Measurements from ENCODE around the gene ANTXR2. TPM values are rescaled to one million over a fixed set of nuclear protein-coding genes. Genes with fewer than 3 reads are reported as not detected.

Gene ANTXR2
- total RNA-seq, 1 experiment from 2014 or later: 7.7 TPM

- H3K36me3 ChIP-seq (replicated peaks; ENCODE audit: control insufficient read depth, insufficient read depth, low read length): no peaks in the 10 kb centered on the region
- no peak overlapping the region for H3K4me3 ChIP-seq (ENCODE audit: insufficient read depth, low read depth, low read length)
- H3K27me3 ChIP-seq (ENCODE audit: control insufficient read depth, insufficient read depth, low read length): no peaks in the 10 kb centered on the region
- no peak for DNase-seq
Measured at GRCh38 chr4:80099671-80100070, 26.6 kb upstream of the ANTXR2 start.

DNA sequence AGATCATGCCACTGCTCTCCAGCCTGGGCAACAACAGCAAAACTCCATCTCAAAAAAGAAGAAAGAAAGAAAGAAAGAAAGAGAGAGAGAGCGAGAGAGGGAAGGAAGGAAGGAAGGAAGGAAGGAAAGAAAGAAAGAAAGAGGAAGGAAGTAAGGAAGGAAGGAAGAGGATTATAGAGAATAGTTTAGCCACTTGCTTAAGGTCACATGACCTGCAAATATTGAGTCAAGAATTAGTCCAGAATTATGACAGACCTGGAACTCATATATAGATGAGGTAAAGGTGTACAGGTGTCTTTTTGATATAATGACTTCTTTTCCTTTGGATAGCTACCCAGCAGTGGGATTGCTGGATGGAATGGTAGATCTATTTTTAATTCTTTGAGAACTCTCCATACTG, 25.6 kb upstream of the ANTXR2 start:
- H3K36me3 ChIP-seq (replicated peaks; ENCODE audit: control insufficient read depth, insufficient read depth, low read length): no peaks in the 10 kb centered on the region
- DNase-seq: no peak
- no peak overlapping the region for H3K4me3 ChIP-seq (ENCODE audit: insufficient read depth, low read depth, low read length)
- H3K27me3 ChIP-seq (ENCODE audit: control insufficient read depth, insufficient read depth, low read length): no peaks in the 10 kb centered on the region

DNA sequence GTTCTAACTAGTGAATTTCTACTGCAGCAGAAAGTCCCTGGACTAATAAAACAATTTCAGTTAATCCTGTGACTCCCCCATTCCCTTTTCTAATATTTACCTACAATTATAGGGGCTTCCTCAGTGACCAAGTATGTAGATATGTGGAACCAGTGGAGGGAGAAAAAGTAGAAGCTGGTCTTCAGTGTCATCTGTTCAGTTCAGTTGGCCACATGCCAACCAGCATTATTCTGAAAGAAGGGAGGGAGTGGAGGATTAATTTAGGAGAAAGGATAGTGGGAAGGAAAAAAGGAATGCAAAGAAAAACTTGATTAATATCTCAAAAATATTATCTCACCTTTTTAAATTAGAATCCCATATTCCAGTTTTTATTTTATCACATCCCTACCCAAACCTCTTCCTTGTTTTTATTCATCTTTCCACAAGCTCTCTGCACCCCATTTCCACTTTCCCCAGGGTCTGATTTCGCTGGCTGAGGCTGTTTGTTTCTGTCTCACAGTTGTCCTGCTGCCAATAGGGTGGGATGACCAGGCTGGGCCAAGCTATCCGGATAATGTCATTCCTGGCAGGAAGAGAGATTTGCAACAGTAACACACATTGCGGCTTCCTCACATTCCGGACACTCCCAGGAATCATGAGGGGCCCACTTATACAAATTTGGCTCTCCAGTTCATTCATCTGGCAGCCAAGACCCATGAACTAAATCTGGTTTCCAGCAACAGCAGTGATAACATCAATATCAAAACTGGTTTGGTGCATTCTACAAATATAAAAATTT, 24.6 kb upstream of the ANTXR2 start:
- Histone ChIP-seq H3K27me3 (ENCODE audit: control insufficient read depth, insufficient read depth, low read length) (no peaks in the 10 kb centered on the region), H3K4me3 (ENCODE audit: insufficient read depth, low read depth, low read length) (no peak overlapping the region), H3K36me3 (replicated peaks; ENCODE audit: control insufficient read depth, insufficient read depth, low read length) (no peaks in the 10 kb centered on the region)
- DNase-seq: no peak

DNA sequence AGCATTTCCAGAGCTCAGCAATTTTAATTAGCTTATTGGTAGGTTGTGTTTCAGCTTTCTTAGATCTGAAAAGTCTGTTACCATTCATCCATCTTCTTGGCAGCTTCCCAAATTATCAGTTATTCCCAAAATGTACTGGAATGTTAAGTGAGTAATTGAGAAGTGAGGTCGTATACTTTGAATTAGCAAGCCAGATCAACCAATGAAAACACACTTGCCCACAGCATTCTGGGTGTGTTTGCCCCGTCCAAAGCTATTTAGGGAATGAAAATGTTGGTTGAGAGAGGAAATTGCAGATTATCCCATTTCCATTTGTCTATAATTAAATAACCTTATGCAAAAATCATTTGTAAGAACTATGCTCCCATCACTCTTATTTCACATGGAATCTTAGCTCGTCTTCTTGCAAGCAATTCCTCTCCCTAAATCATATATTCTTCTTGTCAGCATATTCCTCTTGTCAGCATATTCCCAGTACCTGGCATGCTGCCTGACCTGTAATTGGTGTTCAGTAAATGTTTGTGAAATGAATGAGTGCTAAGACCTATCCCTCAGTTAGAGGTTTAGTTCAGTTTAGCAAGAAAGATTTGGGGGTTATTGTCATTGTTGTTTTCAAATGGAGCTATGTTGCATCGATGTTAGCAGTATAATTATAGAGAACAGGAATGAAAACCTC, 23.3 kb upstream of the ANTXR2 start:
- Histone ChIP-seq H3K4me3 (ENCODE audit: insufficient read depth, low read depth, low read length) (no peak overlapping the region), H3K27me3 (ENCODE audit: control insufficient read depth, insufficient read depth, low read length) (no peaks in the 10 kb centered on the region), H3K36me3 (replicated peaks; ENCODE audit: control insufficient read depth, insufficient read depth, low read length) (no peaks in the 10 kb centered on the region)
- DNase-seq: no peak

DNA sequence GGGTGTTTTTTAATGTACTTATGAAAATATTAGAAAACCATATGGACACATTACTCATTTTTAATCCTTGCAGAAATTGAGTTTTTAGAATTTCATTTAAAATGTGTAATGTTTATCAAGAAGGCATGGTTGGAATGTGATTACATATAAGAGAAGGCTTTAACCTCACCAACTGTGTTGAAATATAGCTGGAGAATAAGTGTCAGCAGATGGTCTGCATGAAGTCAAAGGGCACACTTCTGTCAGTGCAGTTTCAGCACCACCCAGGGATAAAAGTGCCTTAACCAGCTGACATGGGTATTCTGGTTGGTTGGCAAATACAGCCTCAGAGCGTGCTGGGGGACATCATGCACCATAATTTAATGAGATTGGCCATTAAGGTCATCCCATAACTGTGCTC, 21.2 kb upstream of the ANTXR2 start:
- Histone ChIP-seq H3K36me3 (replicated peaks; ENCODE audit: control insufficient read depth, insufficient read depth, low read length) (no peaks in the 10 kb centered on the region), H3K4me3 (ENCODE audit: insufficient read depth, low read depth, low read length) (no peak overlapping the region), H3K27me3 (ENCODE audit: control insufficient read depth, insufficient read depth, low read length) (no peaks in the 10 kb centered on the region)
- no peak for DNase-seq

DNA sequence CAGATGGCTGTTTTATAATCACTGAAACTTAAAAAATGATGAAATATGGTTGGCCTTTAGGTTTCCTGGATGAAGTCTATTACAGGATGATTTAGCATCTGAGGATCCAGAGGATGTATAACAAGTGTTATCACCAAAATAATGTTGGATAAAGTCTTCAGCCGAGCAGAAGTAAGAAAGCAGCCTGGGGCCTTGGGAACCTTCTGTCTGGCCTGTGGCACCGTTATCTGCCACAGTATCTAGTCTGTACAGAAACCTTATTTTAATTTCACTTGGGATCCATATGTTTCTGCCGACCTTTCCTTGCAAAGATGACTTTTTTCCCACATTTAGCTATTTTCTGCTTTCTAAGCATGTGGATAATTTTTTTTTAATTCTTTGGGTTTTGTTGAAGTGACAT, 20.5 kb upstream of the ANTXR2 start:
- no peak for DNase-seq
- no peaks in the 10 kb centered on the region for H3K36me3 ChIP-seq (replicated peaks; ENCODE audit: control insufficient read depth, insufficient read depth, low read length)
- no peak overlapping the region for H3K4me3 ChIP-seq (ENCODE audit: insufficient read depth, low read depth, low read length)
- no peaks in the 10 kb centered on the region for H3K27me3 ChIP-seq (ENCODE audit: control insufficient read depth, insufficient read depth, low read length)

DNA sequence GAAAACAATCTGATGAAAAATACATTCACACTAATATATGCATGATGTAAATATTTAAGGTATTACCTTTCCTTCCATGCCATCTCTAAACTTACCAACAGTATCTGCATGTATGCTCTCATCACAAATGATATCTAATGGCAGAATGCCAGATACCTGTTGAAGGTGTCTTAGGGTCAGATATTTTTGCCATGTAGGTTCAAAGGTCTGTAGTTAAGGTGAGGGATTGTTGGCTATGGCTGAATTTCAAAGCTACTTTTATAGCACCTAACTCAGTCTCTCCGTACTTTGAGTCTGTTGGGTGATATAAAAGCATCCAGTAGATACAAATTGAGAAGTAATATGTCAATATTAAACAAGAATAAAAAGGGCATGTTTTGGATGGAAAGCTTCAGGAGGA, 19.8 kb upstream of the ANTXR2 start:
- Histone ChIP-seq H3K36me3 (replicated peaks; ENCODE audit: control insufficient read depth, insufficient read depth, low read length) (no peaks in the 10 kb centered on the region), H3K4me3 (ENCODE audit: insufficient read depth, low read depth, low read length) (no peak overlapping the region), H3K27me3 (ENCODE audit: control insufficient read depth, insufficient read depth, low read length) (no peaks in the 10 kb centered on the region)
- no peak for DNase-seq

DNA sequence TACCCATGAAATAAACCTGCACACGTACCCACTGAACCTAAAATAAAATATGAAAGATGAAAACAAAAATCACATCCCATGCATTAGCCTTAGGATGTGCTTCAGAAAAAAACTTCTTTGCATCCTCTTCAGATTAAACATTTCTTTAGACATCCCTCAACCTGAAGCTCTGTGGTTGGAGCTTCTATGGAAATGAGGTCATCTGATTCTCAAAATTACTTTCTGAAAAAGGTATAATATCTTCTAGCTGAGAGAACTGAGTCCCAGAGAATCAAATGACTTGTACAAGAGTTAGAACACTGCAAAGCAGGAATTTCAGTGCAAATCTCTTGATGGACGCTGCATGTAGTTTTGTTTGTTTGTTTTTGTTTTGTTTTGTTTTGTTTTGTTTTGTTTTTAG, 19.1 kb upstream of the ANTXR2 start:
- DNase-seq: no peak
- Histone ChIP-seq H3K27me3 (ENCODE audit: control insufficient read depth, insufficient read depth, low read length) (no peaks in the 10 kb centered on the region), H3K4me3 (ENCODE audit: insufficient read depth, low read depth, low read length) (no peak overlapping the region), H3K36me3 (replicated peaks; ENCODE audit: control insufficient read depth, insufficient read depth, low read length) (no peaks in the 10 kb centered on the region)

DNA sequence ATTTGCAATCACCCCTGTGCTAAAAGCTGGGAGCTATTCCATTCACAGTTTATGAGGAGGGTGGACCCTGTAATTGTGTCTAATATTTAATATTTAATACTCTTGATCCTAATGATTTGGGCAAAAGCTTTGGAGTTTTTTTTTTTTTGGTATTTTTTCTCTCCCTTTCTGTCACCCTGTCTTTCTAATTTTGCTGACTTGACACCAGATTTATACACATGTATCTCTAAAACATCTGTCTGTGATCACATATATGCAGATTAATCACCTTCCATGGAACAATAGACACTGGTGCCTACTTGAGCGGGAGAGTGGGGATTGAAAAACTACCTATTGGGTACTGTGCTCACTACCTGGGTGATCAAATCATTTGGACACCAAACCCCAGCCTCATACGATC, 18.7 kb upstream of the ANTXR2 start:
- Histone ChIP-seq H3K27me3 (ENCODE audit: control insufficient read depth, insufficient read depth, low read length) (no peaks in the 10 kb centered on the region), H3K4me3 (ENCODE audit: insufficient read depth, low read depth, low read length) (no peak overlapping the region), H3K36me3 (replicated peaks; ENCODE audit: control insufficient read depth, insufficient read depth, low read length) (no peaks in the 10 kb centered on the region)
- no peak for DNase-seq

GRCh38 chr4:80091184-80091583, 18.2 kb upstream of the ANTXR2 start:
- Histone ChIP-seq H3K27me3 (ENCODE audit: control insufficient read depth, insufficient read depth, low read length) (no peaks in the 10 kb centered on the region; the same call in 1 of the 2 replicates), H3K4me3 (ENCODE audit: insufficient read depth, low read depth, low read length) (no peak overlapping the region), H3K36me3 (replicated peaks; ENCODE audit: control insufficient read depth, insufficient read depth, low read length) (no peaks in the 10 kb centered on the region)
- DNase-seq: no peak

DNA sequence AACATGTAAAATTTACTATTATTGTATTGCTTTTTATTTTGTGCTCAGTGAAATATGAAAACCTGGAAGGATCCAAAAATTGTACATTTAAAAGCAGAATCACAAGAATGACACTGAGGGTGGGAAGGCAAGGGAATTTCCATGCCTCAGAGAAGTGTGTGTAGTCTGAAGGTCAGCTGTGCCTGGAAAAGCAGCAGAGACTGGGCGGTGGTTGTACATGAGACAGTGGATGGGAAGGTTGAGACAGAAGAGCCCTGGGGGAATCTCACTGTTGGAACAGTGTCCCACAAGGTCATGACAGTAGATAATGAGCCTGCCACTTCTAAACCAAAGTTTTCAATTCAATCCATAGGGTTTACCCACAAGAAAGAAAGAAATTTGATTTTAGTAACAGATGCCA, 17.1 kb upstream of the ANTXR2 start:
- H3K36me3 ChIP-seq (replicated peaks; ENCODE audit: control insufficient read depth, insufficient read depth, low read length): no peaks in the 10 kb centered on the region
- no peak overlapping the region for H3K4me3 ChIP-seq (ENCODE audit: insufficient read depth, low read depth, low read length)
- DNase-seq: no peak
- no peaks in the 10 kb centered on the region; the same call in 1 of the 2 replicates for H3K27me3 ChIP-seq (ENCODE audit: control insufficient read depth, insufficient read depth, low read length)

- Histone ChIP-seq H3K36me3 (replicated peaks; ENCODE audit: control insufficient read depth, insufficient read depth, low read length) (no peaks in the 10 kb centered on the region), H3K27me3 (ENCODE audit: control insufficient read depth, insufficient read depth, low read length) (no peaks in the 10 kb centered on the region; the same call in 1 of the 2 replicates), H3K4me3 (ENCODE audit: insufficient read depth, low read depth, low read length) (no peak overlapping the region)
- no peak for DNase-seq
Measured at GRCh38 chr4:80088471-80088870, 15.4 kb upstream of the ANTXR2 start.

- DNase-seq: no peak
- H3K4me3 ChIP-seq (ENCODE audit: insufficient read depth, low read depth, low read length): no peak overlapping the region
- H3K27me3 ChIP-seq (ENCODE audit: control insufficient read depth, insufficient read depth, low read length): no peaks in the 10 kb centered on the region; the same call in 1 of the 2 replicates
- no peaks in the 10 kb centered on the region for H3K36me3 ChIP-seq (replicated peaks; ENCODE audit: control insufficient read depth, insufficient read depth, low read length)
Measured at GRCh38 chr4:80086296-80086695, 13.3 kb upstream of the ANTXR2 start.

DNA sequence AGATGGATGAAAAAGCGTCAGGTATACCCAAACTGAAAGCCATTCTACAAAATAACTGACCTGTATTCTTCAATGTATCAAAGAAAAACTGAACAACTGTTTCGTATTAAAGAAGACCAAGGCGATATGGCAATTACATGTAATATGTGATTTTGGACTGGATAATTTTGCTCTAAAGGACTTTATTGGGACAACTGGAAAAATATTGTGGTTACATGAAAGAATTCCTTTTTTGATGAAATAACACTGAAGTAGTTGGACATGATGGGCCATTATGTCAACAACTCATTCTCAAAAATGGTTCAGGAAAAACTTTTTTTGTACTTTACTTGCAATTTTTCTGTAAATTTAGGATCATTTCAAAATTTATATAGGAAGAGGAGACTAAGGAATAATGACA, 12.1 kb upstream of the ANTXR2 start:
- no peaks in the 10 kb centered on the region for H3K36me3 ChIP-seq (replicated peaks; ENCODE audit: control insufficient read depth, insufficient read depth, low read length)
- no peak overlapping the region for H3K4me3 ChIP-seq (ENCODE audit: insufficient read depth, low read depth, low read length)
- DNase-seq: no peak
- H3K27me3 ChIP-seq (ENCODE audit: control insufficient read depth, insufficient read depth, low read length): no peaks in the 10 kb centered on the region; the same call in 1 of the 2 replicates

GRCh38 chr4:80082693-80083092, 9.7 kb upstream of the ANTXR2 start:
- Histone ChIP-seq H3K36me3 (replicated peaks; ENCODE audit: control insufficient read depth, insufficient read depth, low read length) (no peaks in the 10 kb centered on the region), H3K27me3 (ENCODE audit: control insufficient read depth, insufficient read depth, low read length) (no peaks in the 10 kb centered on the region; the same call in 1 of the 2 replicates), H3K4me3 (ENCODE audit: insufficient read depth, low read depth, low read length) (no peak overlapping the region)
- no peak for DNase-seq

Measured in H7 (cell line).